GM13976 (cell line): ENCODE measurements around the gene KCNA5.
A peak's percentile ranks its signal among the peaks of the same experiment; 100 is the strongest.

Source experiments
- DNase-seq: peaks from one replicate; pipeline ENCODE4 v3.0.0; 2012; ENCODE audit warnings: low spot score
- in situ Hi-C: fragments of 300-500 bp; cut with MboI; formaldehyde crosslinking; loops from one replicate; pipeline ENCODE4 v1.12.0; 2022; ENCODE audit warnings: low sequenced_read_pairs, mixed read lengths, inconsistent platforms; ENCODE audit not compliant: unreplicated experiment
- TF ChIP-seq, protein P1 (sequence below): IDR thresholded peaks from 2 replicates; pipeline ENCODE4 v1.5.1; 2012; ENCODE audit warnings: borderline replicate concordance, mild to moderate bottlenecking; ENCODE audit not compliant: insufficient read depth; ENCODE audit errors: extremely low read depth, missing control alignments, control extremely low read depth

KCNA5 gene

DNA sequence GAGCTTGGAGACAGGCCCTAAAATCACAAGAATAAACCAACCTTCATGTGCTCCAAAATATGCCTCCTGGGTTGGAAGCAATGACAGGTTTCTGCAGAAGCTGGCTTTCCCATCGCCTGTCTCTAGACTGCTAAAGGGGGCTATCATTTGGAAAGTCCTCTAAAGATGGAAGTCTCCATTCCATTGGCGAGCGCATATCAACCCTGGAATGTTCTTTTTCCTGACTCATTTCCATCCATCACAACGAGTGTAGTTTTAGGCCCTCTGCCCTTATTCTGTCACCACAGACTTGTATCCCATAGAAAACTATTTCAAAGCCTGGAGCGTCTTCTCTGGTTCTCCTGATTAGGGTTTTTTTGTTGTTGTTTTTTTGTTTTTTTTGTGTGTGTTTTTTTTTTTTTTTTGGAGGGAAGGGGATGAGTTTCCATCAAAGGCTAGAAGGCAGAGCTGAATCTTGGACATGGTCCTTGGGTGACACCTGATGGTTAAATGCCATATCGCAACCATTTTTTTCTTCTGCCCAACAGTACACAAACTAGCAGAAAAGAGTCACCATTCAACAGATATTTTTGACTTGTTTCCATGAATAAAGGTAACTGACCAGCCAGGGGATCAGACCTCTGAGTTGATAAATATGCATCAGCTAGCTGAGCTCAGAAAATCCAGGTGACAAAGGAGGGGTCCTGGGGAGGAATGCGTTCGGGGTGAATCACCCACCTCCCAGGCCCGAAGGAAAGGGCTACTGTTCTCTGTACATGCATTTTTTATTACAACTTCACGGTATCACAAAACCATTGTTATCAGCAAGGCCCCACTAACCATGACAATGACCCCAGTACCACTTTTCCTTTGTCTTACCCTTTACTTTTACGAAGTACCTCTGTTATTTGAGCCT is 40.5 kb downstream of the KCNA5 start:
- in situ Hi-C loops = no loop called here
- TF ChIP-seq, protein P1, sequence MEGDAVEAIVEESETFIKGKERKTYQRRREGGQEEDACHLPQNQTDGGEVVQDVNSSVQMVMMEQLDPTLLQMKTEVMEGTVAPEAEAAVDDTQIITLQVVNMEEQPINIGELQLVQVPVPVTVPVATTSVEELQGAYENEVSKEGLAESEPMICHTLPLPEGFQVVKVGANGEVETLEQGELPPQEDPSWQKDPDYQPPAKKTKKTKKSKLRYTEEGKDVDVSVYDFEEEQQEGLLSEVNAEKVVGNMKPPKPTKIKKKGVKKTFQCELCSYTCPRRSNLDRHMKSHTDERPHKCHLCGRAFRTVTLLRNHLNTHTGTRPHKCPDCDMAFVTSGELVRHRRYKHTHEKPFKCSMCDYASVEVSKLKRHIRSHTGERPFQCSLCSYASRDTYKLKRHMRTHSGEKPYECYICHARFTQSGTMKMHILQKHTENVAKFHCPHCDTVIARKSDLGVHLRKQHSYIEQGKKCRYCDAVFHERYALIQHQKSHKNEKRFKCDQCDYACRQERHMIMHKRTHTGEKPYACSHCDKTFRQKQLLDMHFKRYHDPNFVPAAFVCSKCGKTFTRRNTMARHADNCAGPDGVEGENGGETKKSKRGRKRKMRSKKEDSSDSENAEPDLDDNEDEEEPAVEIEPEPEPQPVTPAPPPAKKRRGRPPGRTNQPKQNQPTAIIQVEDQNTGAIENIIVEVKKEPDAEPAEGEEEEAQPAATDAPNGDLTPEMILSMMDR = peak; percentile 67
- DNase-seq = peak; percentile 71

DNA sequence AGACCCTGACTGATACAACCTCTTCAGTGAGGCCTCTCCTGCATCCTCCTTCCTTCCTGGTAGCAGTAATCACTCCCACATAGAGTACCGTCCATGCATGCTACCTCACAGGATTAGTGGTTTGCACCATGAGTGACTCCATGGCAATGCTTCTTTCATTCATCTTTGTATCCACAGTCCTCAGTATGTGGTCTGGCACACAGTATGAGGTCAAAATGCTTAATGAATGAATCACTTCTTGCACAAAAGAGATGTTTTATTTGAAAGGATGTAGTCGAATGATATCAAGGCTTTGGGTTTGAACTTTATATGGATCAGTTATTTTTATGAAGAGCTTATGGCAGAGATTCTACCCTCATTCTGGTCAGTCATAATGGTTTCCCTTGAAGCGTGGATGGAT is 42.2 kb downstream of the KCNA5 start:
- TF ChIP-seq, protein P1 = no peak
- DNase-seq = no peak
- in situ Hi-C loops = no loop called here

DNA sequence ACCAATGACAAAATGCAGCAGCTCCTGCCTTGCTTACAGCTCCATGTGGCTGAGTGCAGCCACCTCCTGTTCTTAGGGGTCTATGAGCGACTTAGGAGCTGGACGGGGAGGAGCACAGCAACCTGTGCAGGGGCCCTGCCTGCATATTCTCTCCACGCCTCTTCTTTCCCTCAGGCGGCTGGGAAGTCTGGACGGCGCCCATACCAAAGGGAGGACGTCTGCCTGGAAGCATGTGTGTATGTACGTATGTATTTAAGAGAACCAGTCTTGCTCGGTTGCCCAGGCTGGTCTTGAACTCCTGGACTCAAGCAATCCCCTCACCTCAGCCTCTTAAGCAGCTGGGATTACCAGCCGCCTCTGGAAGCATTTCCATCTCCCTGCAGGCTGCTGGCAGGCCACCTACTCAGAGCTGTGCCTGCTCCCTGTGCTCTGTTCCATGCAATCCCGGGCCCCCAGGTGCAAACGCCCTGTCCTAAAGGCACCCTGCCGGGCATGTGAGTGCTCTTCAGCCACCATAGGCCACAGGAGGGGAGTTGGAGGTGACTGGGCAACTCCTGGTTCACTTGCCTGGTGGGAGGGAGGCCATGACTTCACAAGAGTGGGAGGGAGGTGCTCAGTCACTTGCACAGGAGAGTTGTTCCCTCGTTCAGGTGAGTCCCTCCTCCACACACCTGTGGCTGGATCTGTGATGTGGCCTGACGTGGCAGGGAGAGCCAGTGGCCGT is 44.3 kb downstream of the KCNA5 start:
- TF ChIP-seq, protein P1 = no peak
- DNase-seq = no peak
- in situ Hi-C loops = no loop called here

DNA sequence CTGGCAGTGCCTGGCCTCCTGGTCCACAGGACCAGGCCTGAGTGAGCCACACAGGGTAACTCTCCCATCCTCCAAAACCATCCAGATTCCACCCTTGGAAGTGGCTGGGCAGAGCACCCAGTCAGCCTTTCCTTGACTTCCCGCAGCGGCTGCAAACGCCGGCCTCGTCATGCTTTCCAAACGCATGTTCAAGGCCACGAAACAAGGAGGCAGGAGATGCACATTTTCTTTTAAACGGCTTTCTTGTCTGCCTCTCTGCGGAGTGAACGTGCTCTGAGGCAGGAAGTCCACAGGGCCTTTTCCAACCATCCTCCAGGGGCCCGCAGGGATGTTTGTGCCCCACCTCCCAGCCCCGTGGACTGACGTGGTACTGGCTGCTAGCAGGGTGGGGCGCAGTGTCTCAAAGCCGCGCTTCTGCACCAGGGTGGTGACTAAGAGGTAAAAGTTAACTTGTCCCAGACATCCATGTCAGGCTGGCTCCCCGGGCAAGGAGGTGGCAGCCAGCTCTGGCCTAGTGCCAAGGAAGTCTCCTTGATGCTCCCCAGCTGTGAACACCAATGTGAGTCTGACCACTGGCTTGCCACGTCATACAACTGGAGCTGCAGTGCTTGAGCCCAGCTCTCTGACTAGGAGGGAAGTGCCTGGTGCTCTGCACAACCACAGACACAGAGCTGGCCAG is 45.0 kb downstream of the KCNA5 start:
- DNase-seq = no peak
- in situ Hi-C loops = no loop called here
- TF ChIP-seq, protein P1 = no peak

DNA sequence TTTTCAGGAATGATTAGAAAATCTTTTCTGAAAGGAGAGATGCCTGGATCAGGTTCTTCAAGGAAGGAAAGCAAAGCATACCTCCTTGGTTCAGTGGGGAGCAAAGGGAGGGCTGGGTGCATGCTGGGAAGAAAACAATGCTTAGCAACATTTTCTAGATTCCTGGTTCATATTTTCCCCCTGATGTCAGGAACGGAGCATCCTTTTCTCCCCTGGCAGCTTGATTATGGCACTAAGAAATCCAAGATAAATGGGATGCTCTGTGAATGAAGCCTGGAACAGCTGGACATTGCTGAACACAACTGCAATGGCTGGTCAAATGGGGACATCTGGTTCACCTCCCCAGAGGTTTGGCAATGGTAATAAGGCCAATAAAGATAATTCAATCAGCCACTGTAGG is 50.9 kb downstream of the KCNA5 start:
- TF ChIP-seq, protein P1 = no peak
- in situ Hi-C loops = no loop called here
- DNase-seq = no peak

DNA sequence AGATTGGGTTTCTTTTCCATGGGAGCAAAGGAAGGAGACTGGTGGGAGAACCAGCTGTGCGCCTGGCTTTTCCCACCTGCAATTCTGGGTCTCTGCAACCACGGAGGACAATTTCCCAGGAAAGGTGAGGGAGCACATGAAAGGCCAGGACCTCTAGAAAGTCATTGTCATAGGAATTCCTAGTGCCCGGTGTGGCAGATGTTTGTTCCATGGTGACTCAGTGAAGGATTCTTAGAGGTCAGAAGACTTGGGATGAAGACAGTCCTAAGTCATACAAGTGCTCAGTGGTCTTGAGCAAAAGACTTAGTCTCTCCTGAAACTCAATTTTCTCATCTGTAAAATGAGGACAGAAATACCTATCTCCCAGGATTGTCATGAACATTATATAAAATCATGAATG is 51.3 kb downstream of the KCNA5 start:
- TF ChIP-seq, protein P1 = no peak
- no peak for DNase-seq
- in situ Hi-C loops = no loop called here
